ENCODE data around the gene PALLD. TPM values are rescaled to one million over a fixed set of nuclear protein-coding genes. Genes with fewer than 3 reads are reported as not detected.

The PALLD gene
- total and polyA plus RNA-seq, 2 experiments from 2014 or later: 17.9 to 30.5 TPM

DNA sequence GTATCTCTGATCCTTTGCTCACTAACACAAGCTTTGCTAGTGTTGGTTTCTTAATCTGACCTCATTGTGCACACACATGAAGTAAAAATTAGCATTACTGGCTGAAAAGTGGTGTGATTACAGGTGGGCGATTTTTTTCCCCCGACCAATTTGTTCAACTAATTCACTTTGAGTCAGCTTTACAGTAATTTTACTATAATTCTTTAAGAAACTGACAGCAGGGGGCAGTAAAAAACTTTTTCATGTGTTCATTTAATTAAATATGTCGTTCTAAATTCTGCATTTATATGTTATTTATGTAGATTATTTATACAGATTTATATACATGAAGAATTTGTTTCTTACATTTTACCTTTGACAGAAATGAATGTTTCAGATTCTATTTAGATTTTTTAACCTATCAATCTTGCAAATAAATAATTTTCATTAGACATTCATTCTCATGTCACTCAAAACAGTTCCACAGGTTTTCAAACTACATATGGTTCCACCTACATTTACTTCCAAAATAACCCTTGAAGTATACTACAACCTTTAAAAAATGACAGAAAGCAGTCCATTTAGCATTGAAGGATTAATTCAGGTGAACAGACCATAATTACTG lies 17.5 kb downstream of the PALLD start:
- Histone ChIP-seq H3K27me3 (replicated peaks; ENCODE audit: insufficient read depth) (no peaks in the 10 kb centered on the region), H3K9ac (no peak overlapping the region), H3K4me2 (ENCODE audit: unreplicated experiment) (no peak overlapping the region), H2AFZ (no peak overlapping the region), H3K4me3 (no peak overlapping the region), H3K9me3 (ENCODE audit: low read depth) (no peaks in the 10 kb centered on the region), H3F3A (ENCODE audit: insufficient read depth) (no peaks in the 10 kb centered on the region), H3K27ac (no peak overlapping the region), H3K36me3 (ENCODE audit: low read depth) (no peaks in the 10 kb centered on the region), H4K20me1 (ENCODE audit: insufficient read depth) (no peaks in the 10 kb centered on the region), H3K4me1 (ENCODE audit: insufficient read depth) (peaks cover 7% of the 10 kb centered on the region), H3K79me2 (ENCODE audit: insufficient read depth) (no peaks in the 10 kb centered on the region), H3K9me2 (ENCODE audit: insufficient read depth) (no peaks in the 10 kb centered on the region)
- TF ChIP-seq EZH2phosphoT487 (IDR thresholded peaks at IDR 0.05; ENCODE audit: insufficient read depth, low read depth) (no peak), EZH2 (IDR thresholded peaks at IDR 0.05; ENCODE audit: insufficient read depth, poor library complexity, severe bottlenecking) (no peak)
- DNase-seq: peak; percentile 64
- in situ Hi-C loops (cut with MboI): loop anchor here (10.0 to 25.0 kb wide), 2 partner anchors 327 to 400 kb away; no protein-coding TSS in a partner anchor
- WGBS, 2 experiments (ENCODE audit: low coverage in 1 of 2, low lambda C conversion rate in 2 of 2, missing lambda C conversion rate in 2 of 2): 0 to 2% methylated on average over 3 of the region's 3 CpGs

DNA sequence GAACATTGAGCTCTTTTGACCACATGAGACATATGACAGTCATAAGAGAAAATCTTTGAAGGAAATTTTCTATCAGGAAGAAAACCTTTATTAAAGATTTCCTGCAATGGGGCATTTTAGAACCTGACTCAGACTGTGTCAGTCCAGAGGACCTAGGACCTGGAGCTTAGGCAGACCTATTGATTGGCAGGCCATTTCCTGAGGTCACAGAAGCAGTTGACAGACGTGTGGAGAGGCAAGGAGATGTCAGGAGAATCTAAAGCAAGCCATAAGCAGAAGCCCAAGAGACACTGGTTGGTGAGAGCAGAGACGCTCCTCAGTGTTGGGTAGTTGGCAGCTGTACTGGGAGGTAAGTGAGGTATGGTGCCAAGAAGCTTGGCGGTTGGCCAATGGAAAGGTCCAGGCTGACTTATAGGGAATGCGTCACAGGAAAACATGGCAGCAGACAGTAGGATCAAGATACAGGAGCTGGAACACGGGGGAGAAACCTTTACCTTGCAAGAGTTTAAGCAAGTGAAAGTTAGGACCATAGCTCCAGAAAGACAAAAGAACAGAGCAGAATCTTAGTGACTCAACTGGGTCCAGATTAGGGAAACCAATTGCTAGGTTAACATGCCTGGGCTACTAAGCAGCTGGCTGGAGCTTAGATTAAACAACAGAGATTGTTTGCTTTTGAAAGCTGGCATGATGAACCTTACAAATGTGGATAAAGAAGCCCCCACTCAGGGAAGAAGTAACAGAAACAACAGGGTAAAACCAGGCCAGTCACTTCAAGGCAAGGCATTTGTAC lies 18.6 kb downstream of the PALLD start:
- 97 to 99% methylated on average over 5 of the region's 5 CpGs for WGBS, 2 experiments (ENCODE audit: low coverage in 1 of 2, low lambda C conversion rate in 2 of 2, missing lambda C conversion rate in 2 of 2)
- Histone ChIP-seq H3K36me3 (ENCODE audit: low read depth) (no peaks in the 10 kb centered on the region), H3K79me2 (ENCODE audit: insufficient read depth) (no peaks in the 10 kb centered on the region), H3K9me2 (ENCODE audit: insufficient read depth) (no peaks in the 10 kb centered on the region), H3K27ac (no peak overlapping the region), H3K4me3 (no peak overlapping the region), H4K20me1 (ENCODE audit: insufficient read depth) (no peaks in the 10 kb centered on the region), H3K9me3 (ENCODE audit: low read depth) (no peaks in the 10 kb centered on the region), H3K9ac (no peak overlapping the region), H3K4me1 (ENCODE audit: insufficient read depth) (peaks cover 4% of the 10 kb centered on the region; the same call in 1 of the 2 replicates), H3K27me3 (replicated peaks; ENCODE audit: insufficient read depth) (no peaks in the 10 kb centered on the region), H3K4me2 (ENCODE audit: unreplicated experiment) (no peak overlapping the region), H3F3A (ENCODE audit: insufficient read depth) (no peaks in the 10 kb centered on the region), H2AFZ (no peak overlapping the region)
- in situ Hi-C loops (cut with MboI): loop anchor here (10.0 to 25.0 kb wide), 2 partner anchors 328 to 399 kb away; no protein-coding TSS in a partner anchor
- DNase-seq: no peak
- TF ChIP-seq EZH2phosphoT487 (IDR thresholded peaks at IDR 0.05; ENCODE audit: insufficient read depth, low read depth) (no peak), EZH2 (IDR thresholded peaks at IDR 0.05; ENCODE audit: insufficient read depth, poor library complexity, severe bottlenecking) (no peak)

DNA sequence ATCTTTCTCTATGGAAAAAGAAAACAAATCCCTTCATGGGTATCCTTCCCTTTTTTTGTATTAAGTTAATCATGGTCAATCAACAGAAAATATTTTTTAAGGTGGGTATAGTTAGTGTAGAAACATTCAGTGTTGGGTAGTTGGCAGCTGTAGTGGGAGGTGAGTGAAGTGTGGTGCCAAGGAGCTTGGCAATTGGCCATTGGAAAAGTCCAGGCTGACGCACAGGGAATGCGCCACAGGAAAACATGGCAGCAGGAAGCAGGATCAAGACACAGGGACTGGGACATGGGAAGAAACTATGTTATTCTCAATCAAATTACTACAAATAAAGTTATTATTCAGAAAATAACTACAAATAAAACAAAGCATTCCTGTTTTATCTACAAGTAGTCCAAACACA lies 20.0 kb downstream of the PALLD start:
- TF ChIP-seq EZH2 (IDR thresholded peaks at IDR 0.05; ENCODE audit: insufficient read depth, poor library complexity, severe bottlenecking): no peak
- TF ChIP-seq EZH2phosphoT487 (IDR thresholded peaks at IDR 0.05; ENCODE audit: insufficient read depth, low read depth): no peak
- H3K9me2 ChIP-seq (ENCODE audit: insufficient read depth): no peaks in the 10 kb centered on the region
- WGBS, 2 experiments (ENCODE audit: low coverage in 1 of 2, low lambda C conversion rate in 2 of 2, missing lambda C conversion rate in 2 of 2): 98 to 100% methylated on average over 2 of the region's 2 CpGs
- H3K79me2 ChIP-seq (ENCODE audit: insufficient read depth): no peaks in the 10 kb centered on the region
- H3K27me3 ChIP-seq (replicated peaks; ENCODE audit: insufficient read depth): no peaks in the 10 kb centered on the region
- H3K9me3 ChIP-seq (ENCODE audit: low read depth): no peaks in the 10 kb centered on the region
- peaks cover 4% of the 10 kb centered on the region; the same call in 1 of the 2 replicates for H3K4me1 ChIP-seq (ENCODE audit: insufficient read depth)
- no peaks in the 10 kb centered on the region for H3F3A ChIP-seq (ENCODE audit: insufficient read depth)
- no peaks in the 10 kb centered on the region for H3K36me3 ChIP-seq (ENCODE audit: low read depth)
- no peak for DNase-seq
- H3K4me2 ChIP-seq (ENCODE audit: unreplicated experiment): no peak overlapping the region
- H4K20me1 ChIP-seq (ENCODE audit: insufficient read depth): no peaks in the 10 kb centered on the region
- no peak overlapping the region for H2AFZ ChIP-seq
- no peak overlapping the region for H3K9ac ChIP-seq
- H3K27ac ChIP-seq: no peak overlapping the region
- in situ Hi-C loops (cut with MboI): loop anchor here (10.0 to 25.0 kb wide), 2 partner anchors 330 to 398 kb away; no protein-coding TSS in a partner anchor
- H3K4me3 ChIP-seq: no peak overlapping the region

DNA sequence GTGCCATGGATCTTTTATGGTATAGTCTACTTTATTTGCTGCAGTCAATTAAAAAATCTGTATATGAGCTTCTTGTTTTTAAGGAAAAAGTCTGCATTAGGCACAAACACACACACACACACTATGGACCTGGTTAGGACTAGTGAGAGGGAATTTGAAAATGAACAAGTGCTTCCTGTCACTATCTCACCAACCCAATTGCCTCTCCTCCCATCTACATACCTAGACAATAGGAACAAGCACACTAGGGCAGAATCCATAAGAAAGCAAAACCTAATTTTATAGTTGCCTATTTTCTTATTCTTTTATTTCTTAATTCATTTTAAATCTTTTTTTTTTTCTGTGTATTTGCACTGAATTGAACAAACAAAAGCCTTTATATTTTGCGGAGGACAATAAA lies 22.7 kb downstream of the PALLD start:
- no peak for TF ChIP-seq EZH2phosphoT487 (IDR thresholded peaks at IDR 0.05; ENCODE audit: insufficient read depth, low read depth)
- Histone ChIP-seq H3K27me3 (replicated peaks; ENCODE audit: insufficient read depth) (no peaks in the 10 kb centered on the region), H3K9me3 (ENCODE audit: low read depth) (no peaks in the 10 kb centered on the region), H4K20me1 (ENCODE audit: insufficient read depth) (no peaks in the 10 kb centered on the region), H2AFZ (no peak overlapping the region), H3K4me2 (ENCODE audit: unreplicated experiment) (no peak overlapping the region), H3K9ac (no peak overlapping the region), H3K9me2 (ENCODE audit: insufficient read depth) (no peaks in the 10 kb centered on the region), H3F3A (ENCODE audit: insufficient read depth) (peaks cover 14% of the 10 kb centered on the region), H3K4me1 (ENCODE audit: insufficient read depth) (peaks cover 17% of the 10 kb centered on the region), H3K4me3 (no peak overlapping the region), H3K36me3 (ENCODE audit: low read depth) (no peaks in the 10 kb centered on the region), H3K79me2 (ENCODE audit: insufficient read depth) (no peaks in the 10 kb centered on the region), H3K27ac (no peak overlapping the region)
- 96 to 100% methylated on average over 1 of the region's 1 CpG for WGBS, 2 experiments (ENCODE audit: low coverage in 1 of 2, low lambda C conversion rate in 2 of 2, missing lambda C conversion rate in 2 of 2)
- DNase-seq: no peak
- in situ Hi-C loops (cut with MboI): loop anchor here (10.0 to 25.0 kb wide), 2 partner anchors 332 to 395 kb away; no protein-coding TSS in a partner anchor

Measured in GM23248 (cell line).